ENCODE data around the gene FAM50B. TPM values are rescaled to one million over a fixed set of nuclear protein-coding genes. Genes with fewer than 3 reads are reported as not detected.

The FAM50B gene
- total and polyA plus RNA-seq, 10 of the 15 experiments (the other 5 are each of a cell fraction or from before 2014, with no cell fraction given) = 0.58 to 10.2 (median 5.9) TPM

- no peaks in the 10 kb centered on the region for H3K79me2 ChIP-seq (ENCODE audit: control insufficient read depth, insufficient read depth, low read length)
- RAD21 ChIA-PET (ENCODE audit: unreplicated experiment) = interaction anchor here (1.2 kb wide), 1 partner anchor 11 kb away, joined by 3 read pairs; no protein-coding TSS in a partner anchor
- intact Hi-C loops (cut with micrococcal nuclease; ENCODE audit: unreplicated experiment) (no loop called here), in situ Hi-C loops (cut with MboI) (no loop called here)
- H2AFZ ChIP-seq (ENCODE audit: control insufficient read depth, low read depth, low read length) = no peak overlapping the region
- H3K27ac ChIP-seq (ENCODE audit: control insufficient read depth, insufficient read depth) = no peak overlapping the region
- ATAC-seq = no peak
- no peak overlapping the region for H3K4me2 ChIP-seq (ENCODE audit: control insufficient read depth, insufficient read depth)
- no peak for FAIRE-seq
- no peaks in the 10 kb centered on the region for H3K4me1 ChIP-seq (ENCODE audit: control insufficient read depth, insufficient read depth, low read length)
- no peak overlapping the region for H3K9ac ChIP-seq (ENCODE audit: control insufficient read depth, insufficient read depth, low read length)
- POLR2A ChIA-PET = no interaction called here
- TF ChIP-seq SMARCA5 (IDR thresholded peaks at IDR 0.05) = no peak
- no peak for TF ChIP-seq HDGF (IDR thresholded peaks at IDR 0.05)
- TF ChIP-seq USF2 (IDR thresholded peaks at IDR 0.05; ENCODE audit: borderline replicate concordance, low read depth, low read length) = no peak
- no peak for TF ChIP-seq SREBF2 (IDR thresholded peaks at IDR 0.05; ENCODE audit: low read length)
- TF ChIP-seq WRNIP1 (IDR thresholded peaks at IDR 0.05; ENCODE audit: borderline replicate concordance, low read depth, low read length) = no peak
- no peak for TF ChIP-seq HSF1 (IDR thresholded peaks at IDR 0.05; ENCODE audit: low read depth, low read length)
- no peak for TF ChIP-seq CUX1 (IDR thresholded peaks at IDR 0.05; ENCODE audit: insufficient replicate concordance, low read depth, low read length)
- no peak for TF ChIP-seq IRF4 (IDR thresholded peaks at IDR 0.05; ENCODE audit: low read depth, low read length)
- TF ChIP-seq IRF5 (IDR thresholded peaks at IDR 0.05; ENCODE audit: borderline replicate concordance) = no peak
- H3K36me3 ChIP-seq (ENCODE audit: control insufficient read depth in 2 of 2, insufficient read depth in 2 of 2, low read length in 1 of 2) = no peaks in the 10 kb centered on the region
- H4K20me1 ChIP-seq (ENCODE audit: control insufficient read depth, insufficient read depth) = no peaks in the 10 kb centered on the region; the same call in 1 of the 2 replicates
- no peaks in the 10 kb centered on the region for H3K9me3 ChIP-seq (replicated peaks; ENCODE audit: control insufficient read depth, insufficient read depth, low read length)
- 54% methylated on average over 6 of the region's 6 CpGs for WGBS (ENCODE audit: insufficient coverage, insufficient replicate concordance, low lambda C conversion rate, missing lambda C conversion rate)
- no peak for DNase-seq (ENCODE audit: low read depth, low spot score)
- no peak overlapping the region for H3K4me3 ChIP-seq
- BruUV-seq (replicated peaks) = no TSS peak
- SMC1A ChIA-PET (ENCODE audit: uncharacterized antibody, unreplicated experiment) = no interaction called here
- no peaks in the 10 kb centered on the region; a peak in 1 of 4 replicates for H3K27me3 ChIP-seq (replicated peaks in 1 of 2; ENCODE audit: control insufficient read depth in 2 of 2, insufficient read depth in 2 of 2, low read length in 1 of 2)
- CTCF ChIA-PET = no interaction called here
Measured at GRCh38 chr6:3895312-3895653, 46.1 kb downstream of the FAM50B start.

Data from GM12878 (cell line).